K562 (cell line): ENCODE data around the gene SLC24A4.

Source experiments
- ARNT ChIP-seq, 2 experiments: fragments of 450-650 bp; IDR thresholded peaks; 2 replicates each; pipeline ENCODE4 v1.6.1; 2016; ENCODE audit warnings: mild to moderate bottlenecking in 1 of 2
- CTCF ChIP-seq, 3 experiments: IDR thresholded peaks in 2 of 3; conservative IDR thresholded peaks in 1 of 3; 2 replicates each; pipeline ENCODE4 v1.5.1; 2011 to 2012; ENCODE audit warnings: low read length in 3 of 3, mild to moderate bottlenecking in 3 of 3, control low read depth in 2 of 3, improper control_type of control experiment in 1 of 3, inconsistent platforms in 1 of 3, low read depth in 1 of 3, mixed read lengths in 1 of 3, moderate library complexity in 1 of 3; ENCODE audit not compliant: insufficient read depth in 2 of 3
- ESRRA ChIP-seq: fragments of 450-650 bp; IDR thresholded peaks from 2 replicates; pipeline ENCODE4 v1.6.1; 2014; ENCODE audit warnings: low read depth, mild to moderate bottlenecking, moderate library complexity, borderline replicate concordance
- SMARCB1 ChIP-seq: IDR thresholded peaks from 2 replicates; pipeline ENCODE4 v1.6.1; 2011; ENCODE audit warnings: improper control_type of control experiment, low read depth; ENCODE audit not compliant: insufficient read length
- ZBTB26 ChIP-seq: fragments of 450-650 bp; formaldehyde crosslinking; IDR thresholded peaks from 2 replicates; pipeline ENCODE4 v1.4.0; 2022; ENCODE audit warnings: missing genetic modification characterization
- ZSCAN29 ChIP-seq: fragments of 450-650 bp; IDR thresholded peaks from 2 replicates; pipeline ENCODE4 v1.6.1; 2017
- TF ChIP-seq, protein P1 (sequence below): sonication (generic); formaldehyde crosslinking; IDR thresholded peaks from 2 replicates; pipeline ENCODE4 v1.8.0; 2022; ENCODE audit warnings: mild to moderate bottlenecking, low read depth, missing genetic modification reagents
- TF ChIP-seq, protein P2 (sequence below), 3 experiments: fragments of 200-800 bp in 1 of 3; fragments of 250-450 bp in 1 of 3; fragments of 450-650 bp in 1 of 3; sonication (Bioruptor Pico) in 1 of 3; sonication (Bioruptor generic) in 1 of 3; formaldehyde crosslinking in 1 of 3; IDR thresholded peaks; 2 replicates each; pipeline versions ENCODE4 v1.6.1 to v1.8.0; 2016 to 2022; ENCODE audit warnings: mild to moderate bottlenecking in 2 of 3, missing genetic modification characterization in 2 of 3, missing compliant biosample characterization in 1 of 3, moderate library complexity in 1 of 3
- TF ChIP-seq, protein P3 (sequence below): sonication (generic); formaldehyde crosslinking; IDR thresholded peaks from 2 replicates; pipeline ENCODE4 v1.8.1; 2023; ENCODE audit warnings: mild to moderate bottlenecking, missing genetic modification reagents

- TF ChIP-seq, protein P1, sequence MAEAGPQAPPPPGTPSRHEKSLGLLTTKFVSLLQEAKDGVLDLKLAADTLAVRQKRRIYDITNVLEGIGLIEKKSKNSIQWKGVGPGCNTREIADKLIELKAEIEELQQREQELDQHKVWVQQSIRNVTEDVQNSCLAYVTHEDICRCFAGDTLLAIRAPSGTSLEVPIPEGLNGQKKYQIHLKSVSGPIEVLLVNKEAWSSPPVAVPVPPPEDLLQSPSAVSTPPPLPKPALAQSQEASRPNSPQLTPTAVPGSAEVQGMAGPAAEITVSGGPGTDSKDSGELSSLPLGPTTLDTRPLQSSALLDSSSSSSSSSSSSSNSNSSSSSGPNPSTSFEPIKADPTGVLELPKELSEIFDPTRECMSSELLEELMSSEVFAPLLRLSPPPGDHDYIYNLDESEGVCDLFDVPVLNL (CRISPR knock-in tag) = no peak
- no peak for TF ChIP-seq CTCF (IDR thresholded peaks at IDR 0.05 in 2 of 3, conservative IDR thresholded peaks at IDR 0.05 in 1 of 3; ENCODE audit: insufficient read depth in 2 of 3, low read depth in 1 of 3, low read length in 3 of 3)
- TF ChIP-seq, protein P2, sequence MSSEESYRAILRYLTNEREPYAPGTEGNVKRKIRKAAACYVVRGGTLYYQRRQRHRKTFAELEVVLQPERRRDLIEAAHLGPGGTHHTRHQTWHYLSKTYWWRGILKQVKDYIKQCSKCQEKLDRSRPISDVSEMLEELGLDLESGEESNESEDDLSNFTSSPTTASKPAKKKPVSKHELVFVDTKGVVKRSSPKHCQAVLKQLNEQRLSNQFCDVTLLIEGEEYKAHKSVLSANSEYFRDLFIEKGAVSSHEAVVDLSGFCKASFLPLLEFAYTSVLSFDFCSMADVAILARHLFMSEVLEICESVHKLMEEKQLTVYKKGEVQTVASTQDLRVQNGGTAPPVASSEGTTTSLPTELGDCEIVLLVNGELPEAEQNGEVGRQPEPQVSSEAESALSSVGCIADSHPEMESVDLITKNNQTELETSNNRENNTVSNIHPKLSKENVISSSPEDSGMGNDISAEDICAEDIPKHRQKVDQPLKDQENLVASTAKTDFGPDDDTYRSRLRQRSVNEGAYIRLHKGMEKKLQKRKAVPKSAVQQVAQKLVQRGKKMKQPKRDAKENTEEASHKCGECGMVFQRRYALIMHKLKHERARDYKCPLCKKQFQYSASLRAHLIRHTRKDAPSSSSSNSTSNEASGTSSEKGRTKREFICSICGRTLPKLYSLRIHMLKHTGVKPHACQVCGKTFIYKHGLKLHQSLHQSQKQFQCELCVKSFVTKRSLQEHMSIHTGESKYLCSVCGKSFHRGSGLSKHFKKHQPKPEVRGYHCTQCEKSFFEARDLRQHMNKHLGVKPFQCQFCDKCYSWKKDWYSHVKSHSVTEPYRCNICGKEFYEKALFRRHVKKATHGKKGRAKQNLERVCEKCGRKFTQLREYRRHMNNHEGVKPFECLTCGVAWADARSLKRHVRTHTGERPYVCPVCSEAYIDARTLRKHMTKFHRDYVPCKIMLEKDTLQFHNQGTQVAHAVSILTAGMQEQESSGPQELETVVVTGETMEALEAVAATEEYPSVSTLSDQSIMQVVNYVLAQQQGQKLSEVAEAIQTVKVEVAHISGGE (CRISPR knock-in tag; IDR thresholded peaks at IDR 0.05) = no peak
- TF ChIP-seq, protein P3, sequence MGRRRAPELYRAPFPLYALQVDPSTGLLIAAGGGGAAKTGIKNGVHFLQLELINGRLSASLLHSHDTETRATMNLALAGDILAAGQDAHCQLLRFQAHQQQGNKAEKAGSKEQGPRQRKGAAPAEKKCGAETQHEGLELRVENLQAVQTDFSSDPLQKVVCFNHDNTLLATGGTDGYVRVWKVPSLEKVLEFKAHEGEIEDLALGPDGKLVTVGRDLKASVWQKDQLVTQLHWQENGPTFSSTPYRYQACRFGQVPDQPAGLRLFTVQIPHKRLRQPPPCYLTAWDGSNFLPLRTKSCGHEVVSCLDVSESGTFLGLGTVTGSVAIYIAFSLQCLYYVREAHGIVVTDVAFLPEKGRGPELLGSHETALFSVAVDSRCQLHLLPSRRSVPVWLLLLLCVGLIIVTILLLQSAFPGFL = no peak
- TF ChIP-seq ESRRA = no peak
- TF ChIP-seq SMARCB1 = no peak
- no peak for TF ChIP-seq ARNT (IDR thresholded peaks at IDR 0.05)
- no peak for TF ChIP-seq ZSCAN29
- TF ChIP-seq ZBTB26 (CRISPR knock-in tag) = no peak
Observed at GRCh38 chr14:92431199-92431725, 108.3 kb downstream of the SLC24A4 start.
